HT1080 (cell line): ENCODE data around the gene COL13A1. TPM values are rescaled to one million over a fixed set of nuclear protein-coding genes. Genes with fewer than 3 reads are reported as not detected.

ENCODE experiments used
- DNase-seq: peaks from one replicate; pipeline ENCODE4 v3.0.0-alpha.2; 2015; ENCODE audit warnings: low read depth
- total RNA-seq: library from RNA; depleted of rRNA; stranded (reverse); fragments of >200 nt; shearing (Covaris generic); gene quantifications from 2 replicates; pipeline ENCODE4 v1.2.3, GENCODE V29; 2014

Gene COL13A1
- total RNA-seq, 1 experiment from 2014 or later, result 114 TPM

GRCh38 chr10:69904533-69904932, 102.8 kb downstream of the COL13A1 start:
- no peak for DNase-seq

- no peak for DNase-seq
Observed at GRCh38 chr10:69906425-69906824, 104.7 kb downstream of the COL13A1 start.

- DNase-seq, result no peak
Observed at GRCh38 chr10:69907517-69907916, 105.8 kb downstream of the COL13A1 start.

- DNase-seq, result no peak
Observed at GRCh38 chr10:69908124-69908523, 106.4 kb downstream of the COL13A1 start.

GRCh38 chr10:69910561-69910960, 108.9 kb downstream of the COL13A1 start:
- no peak for DNase-seq

GRCh38 chr10:69911613-69912528, 110.2 kb downstream of the COL13A1 start:
- no peak for DNase-seq

- DNase-seq, result no peak
Observed at GRCh38 chr10:69912589-69912988, 110.9 kb downstream of the COL13A1 start.

GRCh38 chr10:69913606-69914382, 112.1 kb downstream of the COL13A1 start:
- no peak for DNase-seq

GRCh38 chr10:69914398-69915214, 112.9 kb downstream of the COL13A1 start:
- DNase-seq, result peak; percentile 54

- no peak for DNase-seq
Observed at GRCh38 chr10:69915215-69915560, 113.5 kb downstream of the COL13A1 start.

GRCh38 chr10:69916118-69916517, 114.4 kb downstream of the COL13A1 start:
- DNase-seq, result no peak

GRCh38 chr10:69918036-69918435, 116.3 kb downstream of the COL13A1 start:
- no peak for DNase-seq

- DNase-seq, result no peak
Observed at GRCh38 chr10:69919250-69919649, 117.5 kb downstream of the COL13A1 start.

- no peak for DNase-seq
Observed at GRCh38 chr10:69925111-69925510, 123.4 kb downstream of the COL13A1 start.

GRCh38 chr10:69928339-69928738, 126.6 kb downstream of the COL13A1 start:
- no peak for DNase-seq

GRCh38 chr10:69929575-69929974, 127.9 kb downstream of the COL13A1 start:
- no peak for DNase-seq

- DNase-seq, result no peak
Observed at GRCh38 chr10:69934768-69935167, 133.1 kb downstream of the COL13A1 start.

GRCh38 chr10:69936091-69936490, 134.4 kb downstream of the COL13A1 start:
- DNase-seq, result no peak

- no peak for DNase-seq
Observed at GRCh38 chr10:69938541-69938991, 136.9 kb downstream of the COL13A1 start.

GRCh38 chr10:69939061-69939460, 137.4 kb downstream of the COL13A1 start:
- no peak for DNase-seq

- DNase-seq, result no peak
Observed at GRCh38 chr10:69939481-69939880, 137.8 kb downstream of the COL13A1 start.

GRCh38 chr10:69941730-69942129, 140.0 kb downstream of the COL13A1 start:
- DNase-seq, result no peak
